ENCODE results near the gene CWH43.
"Not testable (repeated sequence)": the region's sequence is repeated elsewhere in the genome, so short reads cannot be mapped to it uniquely, and the experiment has no call there.

CWH43 gene

GRCh38 chr4:48976041-48976440 is 10.0 kb upstream of the CWH43 start:
- no peak for DNase-seq (ENCODE audit: low spot score)

GRCh38 chr4:48979914-48980579 is 6.0 kb upstream of the CWH43 start:
- no peak for DNase-seq (ENCODE audit: low spot score)

DNA sequence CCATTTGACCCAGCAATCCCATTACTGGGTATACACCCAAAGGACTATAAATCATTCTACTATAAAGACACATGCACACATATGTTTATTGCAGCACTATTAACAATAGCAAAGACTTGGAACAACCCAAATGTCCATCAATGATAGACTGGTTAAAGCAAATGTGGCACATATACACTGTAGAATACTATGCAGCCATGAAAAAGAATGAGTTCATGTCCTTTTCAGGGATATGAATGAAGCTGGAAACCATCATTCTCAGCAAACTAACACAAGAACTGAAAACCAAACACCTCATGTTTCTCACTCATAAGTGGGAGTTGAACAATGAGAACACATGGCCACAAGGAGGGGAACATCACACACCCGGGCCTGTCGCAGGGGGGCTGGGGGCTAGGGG is 2.1 kb upstream of the CWH43 start:
- DNase-seq (ENCODE audit: low spot score) = not testable (repeated sequence)

GRCh38 chr4:48985602-48985975 is 486 bp upstream of the CWH43 start:
- DNase-seq (ENCODE audit: low spot score) = no peak

- no peak for DNase-seq (ENCODE audit: low spot score)
These were observed 634 bp downstream of the CWH43 start for GRCh38 chr4:48986654-48987164.

GRCh38 chr4:48989461-48990203 is 3.6 kb downstream of the CWH43 start:
- no peak for DNase-seq (ENCODE audit: low spot score)

DNA sequence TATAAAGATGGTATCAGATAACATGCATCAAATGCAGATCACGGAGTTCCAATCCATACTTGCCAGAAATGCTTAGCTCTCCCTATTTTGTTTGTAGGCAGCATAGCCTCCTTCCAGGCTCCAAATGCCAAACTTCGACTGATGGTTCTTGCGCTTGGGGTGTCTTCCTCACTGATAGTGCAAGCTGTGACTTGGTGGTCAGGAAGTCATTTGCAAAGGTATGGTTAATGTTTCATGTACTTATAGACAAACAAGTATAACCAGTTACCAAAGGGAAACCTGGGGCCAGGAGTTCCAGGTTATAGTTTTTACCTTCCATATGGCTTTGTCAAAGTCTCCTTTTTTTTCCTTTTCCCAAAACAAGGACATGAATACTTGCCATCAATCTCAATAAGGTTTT is 5.3 kb downstream of the CWH43 start:
- DNase-seq (ENCODE audit: low spot score) = no peak

- no peak for DNase-seq (ENCODE audit: low spot score)
These were observed 11.9 kb downstream of the CWH43 start for GRCh38 chr4:48997962-48998361.

DNA sequence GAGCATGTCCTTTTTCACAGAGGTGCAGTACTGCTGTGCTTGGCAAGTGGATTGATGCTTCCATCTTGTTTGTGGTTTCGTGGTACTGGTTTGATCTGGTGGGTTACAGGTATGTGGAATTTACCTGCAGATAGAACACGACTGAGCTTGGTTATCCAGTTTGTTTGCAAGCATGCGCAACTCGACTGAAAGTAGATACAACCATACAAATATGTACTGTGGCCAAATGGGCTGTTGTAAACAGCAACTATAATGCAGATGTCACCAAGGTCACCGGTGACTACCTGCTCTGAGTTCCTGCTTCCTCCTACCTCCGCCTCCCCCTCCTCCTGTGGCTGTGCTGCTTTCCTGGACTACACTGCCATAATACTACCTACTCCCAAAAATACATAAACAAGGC is 12.4 kb downstream of the CWH43 start:
- no peak for DNase-seq (ENCODE audit: low spot score)

- DNase-seq (ENCODE audit: low spot score) = no peak
These were observed 14.7 kb downstream of the CWH43 start for GRCh38 chr4:49000806-49001205.

DNA sequence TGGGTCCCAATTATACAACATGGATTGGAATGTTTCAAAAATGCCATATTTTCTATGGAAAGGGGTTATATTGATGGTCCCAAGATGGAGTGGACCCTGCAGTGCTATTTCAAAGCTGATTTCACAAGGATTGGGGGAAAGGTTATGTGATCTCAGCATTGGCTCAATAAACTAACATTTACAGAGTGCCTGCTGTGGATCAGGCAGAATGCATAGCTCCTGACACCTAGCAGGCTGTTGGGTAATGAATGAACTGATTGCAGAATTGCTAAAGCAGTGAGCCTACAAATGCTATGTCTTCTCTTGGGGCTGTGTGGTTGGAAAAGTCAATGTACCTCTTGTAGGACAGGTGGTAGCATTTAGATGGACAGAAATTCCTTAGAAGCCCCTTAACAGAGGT is 16.9 kb downstream of the CWH43 start:
- no peak for DNase-seq (ENCODE audit: low spot score)

- no peak for DNase-seq (ENCODE audit: low spot score)
These were observed 32.7 kb downstream of the CWH43 start for GRCh38 chr4:49018718-49019295.

GRCh38 chr4:49032440-49033161 is 46.5 kb downstream of the CWH43 start:
- peak; percentile 26 for DNase-seq (ENCODE audit: low spot score)

GRCh38 chr4:49036528-49036927 is 50.5 kb downstream of the CWH43 start:
- DNase-seq (ENCODE audit: low spot score) = no peak

DNA sequence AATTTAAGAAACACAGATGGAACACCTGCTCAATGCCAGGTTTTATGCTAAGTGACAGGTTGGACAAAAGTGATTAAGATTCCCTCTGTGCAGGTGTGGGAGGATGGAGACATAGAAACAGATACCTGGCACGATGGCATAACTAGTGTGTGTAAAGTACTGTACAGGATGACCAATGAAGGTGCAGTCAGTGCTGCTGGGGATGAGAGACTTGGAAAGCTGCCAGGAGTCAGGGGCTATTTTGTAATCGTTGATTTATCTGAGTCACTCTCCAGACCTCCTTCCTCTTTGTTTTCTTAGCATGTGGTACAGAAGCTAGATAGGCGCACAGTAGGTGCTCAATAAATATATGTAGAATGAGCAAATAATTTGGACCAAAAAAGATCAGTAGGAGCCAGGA is 58.2 kb downstream of the CWH43 start:
- DNase-seq (ENCODE audit: low spot score) = no peak

GRCh38 chr4:49058306-49058705 is 72.2 kb downstream of the CWH43 start:
- DNase-seq (ENCODE audit: low spot score) = no peak

GRCh38 chr4:49063670-49064069 is 77.6 kb downstream of the CWH43 start:
- DNase-seq (ENCODE audit: low spot score) = no peak

- not testable (repeated sequence) for DNase-seq (ENCODE audit: low spot score)
These were observed 86.1 kb downstream of the CWH43 start for GRCh38 chr4:49072196-49072595.

DNA sequence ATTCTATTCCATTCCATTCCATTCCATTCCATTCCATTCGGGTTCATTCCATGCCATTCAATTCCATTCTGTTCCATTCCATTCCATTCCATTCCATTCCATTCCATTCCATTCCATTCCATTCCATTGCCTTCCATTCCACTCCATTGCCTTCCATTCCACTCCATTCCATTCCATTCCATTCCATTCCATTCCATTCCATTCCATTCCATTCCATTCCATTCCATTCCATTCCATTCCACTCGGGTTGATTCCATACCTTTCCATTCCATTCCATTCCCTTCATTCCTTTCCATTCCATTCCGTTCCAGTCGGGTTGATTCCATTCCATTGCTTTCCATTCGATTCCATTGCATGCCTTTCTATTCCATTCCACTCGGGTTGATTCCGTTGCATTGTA is 105.8 kb downstream of the CWH43 start:
- not testable (repeated sequence) for DNase-seq (ENCODE audit: low spot score)

GRCh38 chr4:49092608-49093135 is 106.6 kb downstream of the CWH43 start:
- not testable (repeated sequence) for DNase-seq (ENCODE audit: low spot score)

GRCh38 chr4:49096215-49096614 is 110.1 kb downstream of the CWH43 start:
- DNase-seq (ENCODE audit: low spot score) = not testable (repeated sequence)

- not testable (repeated sequence) for DNase-seq (ENCODE audit: low spot score)
These were observed 110.6 kb downstream of the CWH43 start for GRCh38 chr4:49096627-49097026.
